Esophagus squamous epithelium (tissue), 4 donors: ENCODE measurements around the gene CYSLTR2.

Source experiments
- CTCF ChIP-seq, 6 experiments: fragments of 450-650 bp in 4 of 6; fragments of 200-600 bp in 2 of 6; sonication (generic) in 2 of 6; IDR thresholded peaks; one replicate each; pipeline ENCODE4 v1.5.1; 2016 to 2019; ENCODE audit warnings: antibody characterized with exemption in 6 of 6, mild to moderate bottlenecking in 4 of 6, moderate library complexity in 4 of 6
- POLR2A ChIP-seq, 4 donors: fragments of 450-650 bp; IDR thresholded peaks; one replicate each; pipeline ENCODE4 v1.6.1; 2017; ENCODE audit warnings: antibody characterized with exemption in 4 of 4, mild to moderate bottlenecking in 4 of 4, moderate library complexity in 3 of 4

DNA sequence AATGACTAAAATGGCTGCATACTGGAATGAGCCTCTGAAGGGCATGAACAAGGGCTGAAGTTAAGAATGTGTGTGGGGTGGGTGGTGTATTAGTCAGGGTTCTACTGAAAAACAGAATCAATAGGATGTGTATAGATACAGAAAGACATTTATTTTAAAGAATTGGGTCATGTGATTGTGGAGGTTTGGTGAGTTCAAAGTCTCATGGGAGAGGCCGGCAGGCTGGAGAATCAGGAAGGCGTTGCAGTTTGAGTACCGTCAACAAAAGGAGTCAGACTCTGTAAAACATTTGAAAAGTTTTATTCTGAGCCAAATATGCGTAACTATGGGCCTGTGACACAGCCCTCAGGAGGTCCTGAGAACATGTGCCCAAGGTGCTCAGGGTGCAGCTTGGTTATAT is 24.5 kb upstream of the CYSLTR2 start:
- TF ChIP-seq CTCF (IDR thresholded peaks at IDR 0.05), result no peak
- TF ChIP-seq POLR2A (IDR thresholded peaks at IDR 0.05), result no peak
